ENCODE measurements around the gene IGSF3.
"Not testable (repeated sequence)": the region's sequence is repeated elsewhere in the genome, so short reads cannot be mapped to it uniquely, and the experiment has no call there.

DNA sequence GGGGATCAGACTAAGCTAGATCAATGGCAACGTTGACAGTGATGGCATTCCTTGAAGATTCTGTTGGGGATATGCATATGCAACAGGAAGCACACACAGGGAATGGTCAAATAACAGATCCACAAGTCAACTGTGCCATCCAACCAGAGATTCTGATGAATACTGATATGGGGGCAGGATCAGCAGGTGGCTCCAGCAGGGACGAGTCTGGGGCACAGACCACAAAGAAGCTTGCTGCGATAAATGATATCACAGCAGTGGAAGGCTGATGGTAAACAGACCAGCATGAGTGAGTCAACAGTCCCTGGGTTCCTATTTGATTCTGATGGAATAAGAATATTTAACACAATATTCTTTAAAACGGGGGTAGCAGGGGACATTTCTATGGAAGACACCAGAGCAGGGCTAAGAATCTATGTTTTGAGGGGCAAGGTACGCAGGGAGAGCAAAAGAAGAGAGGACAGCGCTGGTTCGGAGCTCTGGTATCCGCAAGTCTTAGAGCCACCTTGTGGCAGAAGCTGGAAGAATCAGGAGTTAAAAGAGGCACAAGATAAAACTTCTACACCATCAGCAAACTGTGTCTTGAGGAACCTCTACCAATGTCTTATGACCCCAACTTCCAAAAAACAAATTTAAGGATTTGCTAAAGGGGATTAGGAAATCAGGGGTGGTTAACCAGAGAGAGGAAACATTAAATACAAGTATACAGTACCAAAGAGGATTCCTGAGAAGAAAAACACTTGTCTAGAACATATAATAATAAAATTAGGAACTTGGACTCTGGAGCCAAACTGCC is 71.4 kb downstream of the IGSF3 start:
- TF ChIP-seq, protein P1, sequence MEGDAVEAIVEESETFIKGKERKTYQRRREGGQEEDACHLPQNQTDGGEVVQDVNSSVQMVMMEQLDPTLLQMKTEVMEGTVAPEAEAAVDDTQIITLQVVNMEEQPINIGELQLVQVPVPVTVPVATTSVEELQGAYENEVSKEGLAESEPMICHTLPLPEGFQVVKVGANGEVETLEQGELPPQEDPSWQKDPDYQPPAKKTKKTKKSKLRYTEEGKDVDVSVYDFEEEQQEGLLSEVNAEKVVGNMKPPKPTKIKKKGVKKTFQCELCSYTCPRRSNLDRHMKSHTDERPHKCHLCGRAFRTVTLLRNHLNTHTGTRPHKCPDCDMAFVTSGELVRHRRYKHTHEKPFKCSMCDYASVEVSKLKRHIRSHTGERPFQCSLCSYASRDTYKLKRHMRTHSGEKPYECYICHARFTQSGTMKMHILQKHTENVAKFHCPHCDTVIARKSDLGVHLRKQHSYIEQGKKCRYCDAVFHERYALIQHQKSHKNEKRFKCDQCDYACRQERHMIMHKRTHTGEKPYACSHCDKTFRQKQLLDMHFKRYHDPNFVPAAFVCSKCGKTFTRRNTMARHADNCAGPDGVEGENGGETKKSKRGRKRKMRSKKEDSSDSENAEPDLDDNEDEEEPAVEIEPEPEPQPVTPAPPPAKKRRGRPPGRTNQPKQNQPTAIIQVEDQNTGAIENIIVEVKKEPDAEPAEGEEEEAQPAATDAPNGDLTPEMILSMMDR (IDR thresholded peaks at IDR 0.05) = peak in 2 of 4 experiments; percentile 40 to 59
- TF ChIP-seq POLR2A (IDR thresholded peaks at IDR 0.05) = not testable (repeated sequence)

All from sigmoid colon (tissue), 3 donors.